Activated naive CD4-positive, alpha-beta T cell treated with anti-CD3 and anti-CD28 coated beads for 36 hours (primary cell): Measurements from ENCODE around the gene SCNN1A. TPM values are rescaled to one million over a fixed set of nuclear protein-coding genes. Genes with fewer than 3 reads are reported as not detected.
A peak's percentile ranks its signal among the peaks of the same experiment; 100 is the strongest.

ENCODE experiments used
- CTCF ChIA-PET: fragments of 350-600 bp; sonication (Branson Sonifier 250); formaldehyde crosslinking; loops from one replicate; lab custom pipeline; 2021; ENCODE audit warnings: antibody characterized with exemption; lab: Charles Lee
- DNase-seq: peaks from one replicate; pipeline ENCODE4 v3.0.0-alpha.2; 2020
- H3K27ac Mint-ChIP-seq: one replicate; pipeline ENCODE4 v1.8.0; 2021; ENCODE audit warnings: mild to moderate bottlenecking, mixed read lengths
- H3K27me3 Mint-ChIP-seq: one replicate; pipeline ENCODE4 v1.8.0; 2021; ENCODE audit warnings: low read depth, mixed read lengths
- H3K36me3 Mint-ChIP-seq: one replicate; pipeline ENCODE4 v1.8.0; 2021; ENCODE audit warnings: low read depth, mixed read lengths
- H3K4me1 Mint-ChIP-seq: one replicate; pipeline ENCODE4 v1.8.0; 2021; ENCODE audit warnings: low read depth, mixed read lengths
- H3K4me3 Mint-ChIP-seq: one replicate; pipeline ENCODE4 v1.8.0; 2021; ENCODE audit warnings: mild to moderate bottlenecking, moderate library complexity, mixed read lengths
- H3K9me3 Mint-ChIP-seq: one replicate; pipeline ENCODE4 v1.8.0; 2021; ENCODE audit warnings: mixed read lengths
- intact Hi-C: fragments of 100-400 bp; cut with micrococcal nuclease; formaldehyde crosslinking; loops from one replicate; pipeline ENCODE4 v1.15.1; 2023
- total RNA-seq, 2 experiments: library from RNA; stranded (reverse); gene quantifications; one replicate each; pipeline ENCODE4 v1.2.3, GENCODE V29; 2021

Gene SCNN1A
- total RNA-seq, 2 experiments from 2014 or later: 0.20 to 0.67 TPM

GRCh38 chr12:6333029-6333428 lies 42.3 kb downstream of the SCNN1A start:
- peaks cover 48% of the 10 kb centered on the region for H3K36me3 Mint-ChIP-seq
- intact Hi-C loops: no loop called here
- peak overlapping the region; percentile 2 for H3K4me3 Mint-ChIP-seq
- DNase-seq: peak; percentile 50
- H3K27ac Mint-ChIP-seq: peak overlapping the region; percentile 82
- CTCF ChIA-PET: interaction anchor here (1.2 to 6.0 kb wide), 5 partner anchors 9 to 137 kb away, joined by 3 to 39 read pairs (median 4); partner anchors contain the start of gene TNFRSF1A
- peaks cover 46% of the 10 kb centered on the region for H3K4me1 Mint-ChIP-seq
- H3K27me3 Mint-ChIP-seq: no peaks in the 10 kb centered on the region
- no peaks in the 10 kb centered on the region for H3K9me3 Mint-ChIP-seq

- no peaks in the 10 kb centered on the region for H3K9me3 Mint-ChIP-seq
- CTCF ChIA-PET: interaction anchor here (1.2 to 6.0 kb wide), 5 partner anchors 9 to 137 kb away, joined by 3 to 39 read pairs (median 4); partner anchors contain the start of gene TNFRSF1A
- no peaks in the 10 kb centered on the region for H3K27me3 Mint-ChIP-seq
- peak overlapping the region; percentile 82 for H3K27ac Mint-ChIP-seq
- no peak overlapping the region for H3K4me3 Mint-ChIP-seq
- no peak for DNase-seq
- H3K36me3 Mint-ChIP-seq: peaks cover 50% of the 10 kb centered on the region
- peaks cover 46% of the 10 kb centered on the region for H3K4me1 Mint-ChIP-seq
- intact Hi-C loops: no loop called here
These were observed 42.9 kb downstream of the SCNN1A start for GRCh38 chr12:6332459-6332858.

- intact Hi-C loops: no loop called here
- Mint-ChIP-seq H3K4me1 (peaks cover 40% of the 10 kb centered on the region), H3K27me3 (no peaks in the 10 kb centered on the region), H3K27ac (peak overlapping the region; percentile 76), H3K4me3 (no peak overlapping the region), H3K36me3 (peaks cover 50% of the 10 kb centered on the region), H3K9me3 (no peaks in the 10 kb centered on the region)
- CTCF ChIA-PET: interaction anchor here (0.8 to 0.9 kb wide), 2 partner anchors 8 to 36 kb away, joined by 3 to 8 read pairs; no protein-coding TSS in a partner anchor
- no peak for DNase-seq
These were observed 44.2 kb downstream of the SCNN1A start for GRCh38 chr12:6330999-6331714.

GRCh38 chr12:6330192-6330591 lies 45.2 kb downstream of the SCNN1A start:
- H3K9me3 Mint-ChIP-seq: no peaks in the 10 kb centered on the region
- CTCF ChIA-PET: interaction anchor here (0.9 kb wide), 1 partner anchor 37 kb away, joined by 3 read pairs; no protein-coding TSS in a partner anchor
- H3K27me3 Mint-ChIP-seq: no peaks in the 10 kb centered on the region
- H3K36me3 Mint-ChIP-seq: peaks cover 46% of the 10 kb centered on the region
- H3K27ac Mint-ChIP-seq: peak overlapping the region; percentile 76
- no peak for DNase-seq
- H3K4me3 Mint-ChIP-seq: no peak overlapping the region
- peaks cover 35% of the 10 kb centered on the region for H3K4me1 Mint-ChIP-seq
- intact Hi-C loops: no loop called here

- DNase-seq: no peak
- Mint-ChIP-seq H3K27me3 (no peaks in the 10 kb centered on the region), H3K9me3 (no peaks in the 10 kb centered on the region), H3K27ac (peak overlapping the region; percentile 76), H3K4me1 (peaks cover 35% of the 10 kb centered on the region), H3K4me3 (no peak overlapping the region), H3K36me3 (peaks cover 45% of the 10 kb centered on the region)
- CTCF ChIA-PET: no interaction called here
- intact Hi-C loops: no loop called here
These were observed 45.7 kb downstream of the SCNN1A start for GRCh38 chr12:6329703-6330064.

- Mint-ChIP-seq H3K4me3 (no peak overlapping the region), H3K9me3 (no peaks in the 10 kb centered on the region), H3K4me1 (peaks cover 37% of the 10 kb centered on the region), H3K36me3 (peaks cover 42% of the 10 kb centered on the region), H3K27me3 (no peaks in the 10 kb centered on the region), H3K27ac (peak overlapping the region; percentile 50)
- intact Hi-C loops: no loop called here
- CTCF ChIA-PET: no interaction called here
- no peak for DNase-seq
These were observed 46.2 kb downstream of the SCNN1A start for GRCh38 chr12:6328945-6329702.

- Mint-ChIP-seq H3K36me3 (peaks cover 34% of the 10 kb centered on the region), H3K9me3 (no peaks in the 10 kb centered on the region), H3K4me1 (peaks cover 36% of the 10 kb centered on the region), H3K4me3 (no peak overlapping the region), H3K27ac (peak overlapping the region; percentile 50), H3K27me3 (no peaks in the 10 kb centered on the region)
- CTCF ChIA-PET: interaction anchor here (1.9 kb wide), 1 partner anchor 11 kb away, joined by 6 read pairs; no protein-coding TSS in a partner anchor
- intact Hi-C loops: no loop called here
- no peak for DNase-seq
These were observed 47.2 kb downstream of the SCNN1A start for GRCh38 chr12:6328045-6328779.

- Mint-ChIP-seq H3K4me1 (peaks cover 34% of the 10 kb centered on the region), H3K4me3 (no peak overlapping the region), H3K9me3 (no peaks in the 10 kb centered on the region), H3K27ac (peak overlapping the region; percentile 20), H3K27me3 (no peaks in the 10 kb centered on the region), H3K36me3 (peaks cover 27% of the 10 kb centered on the region)
- CTCF ChIA-PET: interaction anchor here (0.8 to 2.0 kb wide), 6 partner anchors 12 to 230 kb away, joined by 3 to 14 read pairs (median 6); no protein-coding TSS in a partner anchor
- DNase-seq: no peak
- intact Hi-C loops: no loop called here
These were observed 47.9 kb downstream of the SCNN1A start for GRCh38 chr12:6327229-6328041.

- H3K27ac Mint-ChIP-seq: peak overlapping the region; percentile 70
- H3K27me3 Mint-ChIP-seq: no peaks in the 10 kb centered on the region
- CTCF ChIA-PET: interaction anchor here (0.6 to 2.9 kb wide), 12 partner anchors 10 to 231 kb away, joined by 3 to 19 read pairs (median 4); no protein-coding TSS in a partner anchor
- H3K4me1 Mint-ChIP-seq: peaks cover 39% of the 10 kb centered on the region
- H3K4me3 Mint-ChIP-seq: no peak overlapping the region
- intact Hi-C loops: no loop called here
- peak; percentile 47 for DNase-seq
- peaks cover 23% of the 10 kb centered on the region for H3K36me3 Mint-ChIP-seq
- no peaks in the 10 kb centered on the region for H3K9me3 Mint-ChIP-seq
These were observed 48.8 kb downstream of the SCNN1A start for GRCh38 chr12:6326316-6327228.

- intact Hi-C loops: no loop called here
- peaks cover 36% of the 10 kb centered on the region for H3K4me1 Mint-ChIP-seq
- peaks cover 12% of the 10 kb centered on the region for H3K36me3 Mint-ChIP-seq
- no peak overlapping the region for H3K4me3 Mint-ChIP-seq
- H3K27ac Mint-ChIP-seq: no peak overlapping the region
- H3K27me3 Mint-ChIP-seq: no peaks in the 10 kb centered on the region
- no peaks in the 10 kb centered on the region for H3K9me3 Mint-ChIP-seq
- CTCF ChIA-PET: interaction anchor here (0.8 to 2.9 kb wide), 4 partner anchors 11 to 42 kb away, joined by 3 to 19 read pairs (median 8); no protein-coding TSS in a partner anchor
- DNase-seq: no peak
These were observed 50.2 kb downstream of the SCNN1A start for GRCh38 chr12:6324936-6325750.
